RCC 7860 (cell line): ENCODE data around the gene ADPRHL1.

Source experiments
- DNase-seq: peaks from one replicate; pipeline ENCODE4 v3.0.0-alpha.2; 2015; ENCODE audit warnings: low spot score
- FAIRE-seq: peaks from 2 replicates; lab custom pipeline; 2012; peaks lifted over from hg19 to GRCh38; lab: Jason Lieb, UNC

The ADPRHL1 gene

DNA sequence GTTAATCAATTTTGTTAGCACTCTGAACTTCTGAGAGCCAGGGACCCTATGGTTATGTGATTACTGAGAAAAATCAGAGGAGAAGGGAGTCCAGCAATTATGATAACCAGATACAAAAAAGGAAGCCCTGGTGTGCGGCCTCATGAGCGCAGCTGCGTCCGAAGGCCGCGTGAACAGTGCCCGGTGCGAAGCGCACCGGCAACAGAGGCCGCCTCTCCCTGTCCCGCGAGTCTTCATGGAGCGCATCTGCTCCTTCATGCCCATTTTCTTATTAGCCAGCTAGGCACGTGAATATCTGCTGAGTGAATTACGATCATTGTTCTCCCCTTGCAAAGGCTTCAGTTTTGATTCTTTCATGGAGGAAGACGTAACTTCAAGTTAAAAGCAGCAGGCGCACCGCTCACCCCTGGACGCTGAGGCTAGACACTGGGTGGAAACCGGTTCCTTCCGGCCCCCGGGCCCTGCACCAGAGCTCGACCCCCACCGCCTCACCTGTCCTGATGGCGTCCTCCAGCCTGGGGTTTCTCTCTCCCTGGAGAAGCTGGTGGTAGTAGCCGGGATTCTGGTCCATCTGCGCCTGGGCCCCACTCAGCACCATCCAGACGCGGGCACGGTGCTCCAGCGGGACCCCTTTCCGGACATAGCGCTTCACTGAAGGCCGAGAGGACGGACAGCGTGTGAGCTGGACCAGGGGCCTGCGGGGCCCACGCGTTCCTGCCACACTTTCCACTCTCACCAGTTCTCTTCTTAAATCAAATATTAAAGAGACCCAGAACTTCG is 98.3 kb downstream of the ADPRHL1 start:
- no peak for DNase-seq
- FAIRE-seq: no peak

DNA sequence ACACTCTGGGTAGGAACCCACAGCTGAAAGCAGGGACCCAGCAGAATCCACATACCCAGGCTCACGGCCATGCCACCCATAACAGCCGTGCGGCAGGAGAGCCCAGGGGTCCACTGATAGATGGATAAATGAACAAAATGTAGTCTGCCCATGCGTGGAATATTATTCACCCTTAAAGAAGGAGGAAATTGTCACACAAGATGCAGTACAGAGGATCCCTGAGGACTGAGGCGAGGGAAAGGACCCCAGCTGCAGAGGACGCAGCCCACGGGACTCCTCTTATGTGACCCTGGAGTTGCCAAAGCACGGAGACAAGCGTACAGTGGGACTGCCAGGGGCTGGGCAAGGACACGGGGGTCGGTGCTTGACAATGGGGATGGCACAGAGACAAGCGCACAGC is 100.0 kb downstream of the ADPRHL1 start:
- DNase-seq (no peak), FAIRE-seq (no peak)

DNA sequence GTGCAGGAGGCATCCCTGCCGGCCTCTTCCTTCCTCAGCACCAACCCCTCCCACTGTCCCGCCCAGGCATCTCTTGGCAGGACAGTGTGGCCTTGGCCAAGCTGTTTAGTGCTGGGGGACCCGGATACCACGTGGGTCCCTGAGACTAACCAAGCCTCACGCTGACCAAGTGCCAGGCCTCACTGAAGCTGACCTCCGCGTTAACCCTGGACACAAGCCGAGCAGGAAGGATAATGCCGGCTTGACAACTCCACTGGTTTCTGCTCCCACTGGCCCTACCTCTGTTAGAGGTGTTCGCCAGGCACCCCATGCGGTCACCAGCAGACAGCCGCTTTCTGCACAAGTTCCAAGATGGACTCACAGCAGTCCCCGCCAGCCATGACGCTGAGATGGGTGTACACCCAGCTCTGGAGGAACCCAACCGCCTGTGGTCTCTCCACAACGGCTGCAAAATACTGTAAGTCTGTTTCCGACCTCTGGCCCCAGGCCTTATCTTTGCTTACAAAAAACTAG is 101.7 kb downstream of the ADPRHL1 start:
- no peak for DNase-seq

DNA sequence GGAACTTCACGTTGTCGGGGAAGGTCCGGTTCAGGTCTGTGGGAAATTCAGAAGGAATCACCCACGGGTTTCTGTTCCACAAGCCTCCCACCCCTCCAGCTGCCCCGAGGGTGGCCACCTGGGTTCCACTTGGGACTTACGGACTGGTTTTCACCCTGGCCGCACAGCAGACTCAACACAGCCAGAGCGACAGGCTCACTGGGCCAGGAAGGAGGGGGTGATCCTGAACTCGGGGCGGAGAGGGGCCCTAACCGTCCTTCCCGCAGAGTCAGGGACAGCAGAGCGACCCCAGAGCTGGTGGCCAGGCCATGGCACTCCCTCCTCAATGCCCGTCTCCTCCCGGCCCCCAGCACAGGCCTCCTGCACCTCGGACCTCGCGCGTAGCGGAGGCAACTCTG is 102.4 kb downstream of the ADPRHL1 start:
- no peak for DNase-seq
- FAIRE-seq: no peak

More for the DNA sequence above, 101.7 kb downstream of the ADPRHL1 start:
- no peak for FAIRE-seq

DNA sequence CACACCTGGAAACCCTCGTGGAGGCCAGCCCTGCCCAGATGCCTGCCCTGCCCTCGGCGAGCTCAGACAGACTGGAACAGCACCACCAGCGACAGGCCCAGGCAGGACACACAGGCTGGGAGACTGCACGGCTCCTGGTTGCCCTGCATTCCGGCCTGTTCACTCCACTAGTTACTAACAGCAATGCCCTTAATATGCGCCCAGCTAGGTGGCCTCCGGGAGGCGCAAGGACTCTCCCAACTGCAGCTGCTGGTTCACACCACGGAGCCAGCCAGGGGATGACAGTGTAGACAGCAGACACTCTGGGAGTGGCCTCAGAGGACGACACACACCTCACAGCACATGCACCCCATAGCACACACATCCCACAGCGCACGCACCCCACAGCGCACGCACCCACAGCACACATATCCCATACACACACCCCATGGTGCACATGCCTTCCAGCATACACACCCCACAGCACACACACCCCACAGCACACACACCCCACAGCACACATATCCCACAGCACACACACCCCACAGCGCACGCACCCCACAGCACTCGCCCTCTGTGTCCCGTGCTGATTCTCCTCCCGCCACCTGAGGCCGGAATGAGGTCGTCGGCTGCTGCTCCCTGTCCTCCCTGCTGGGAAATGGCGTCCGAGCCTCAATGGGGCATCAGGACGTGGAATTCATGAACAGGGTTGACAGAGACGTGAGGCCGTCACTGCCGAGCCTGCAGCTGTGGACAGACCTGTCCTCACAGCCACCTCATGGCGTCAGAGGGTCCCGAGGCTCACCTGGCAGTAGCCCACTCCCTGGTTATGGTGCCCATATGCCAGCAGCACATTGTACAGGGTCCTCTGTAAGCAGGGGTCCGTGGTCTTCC is 103.0 kb downstream of the ADPRHL1 start:
- FAIRE-seq: no peak
- DNase-seq: no peak
